ENCODE measurements around the gene PRDM15.
"Not testable (repeated sequence)": the region's sequence is repeated elsewhere in the genome, so short reads cannot be mapped to it uniquely, and the experiment has no call there.

The PRDM15 gene

DNA sequence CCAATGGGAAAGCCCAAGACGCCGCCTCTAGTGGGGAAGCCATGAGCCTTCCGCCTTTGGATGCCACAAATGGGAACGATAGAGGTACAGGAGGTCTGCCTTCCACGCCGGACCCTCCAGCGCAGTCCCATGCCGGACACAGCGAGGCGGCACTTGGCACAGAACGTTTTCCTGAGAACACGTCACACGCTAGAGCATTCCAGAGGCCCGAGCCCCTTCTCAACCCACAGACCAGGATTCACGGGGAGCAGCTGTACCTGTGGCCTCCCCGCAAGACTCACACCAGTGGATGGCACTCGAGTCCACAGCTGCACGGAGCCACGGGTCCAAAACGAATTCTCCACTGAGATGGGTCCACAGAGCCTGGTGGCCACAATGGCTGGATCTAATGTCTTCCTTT lies 80.8 kb downstream of the PRDM15 start:
- TF ChIP-seq PAX5 (IDR thresholded peaks at IDR 0.05; ENCODE audit: insufficient read depth, low read length, severe bottlenecking), result no peak
- no peak for TF ChIP-seq POLR2A (IDR thresholded peaks at IDR 0.05; ENCODE audit: low read depth, low read length)
- no peak for TF ChIP-seq SPI1 (IDR thresholded peaks at IDR 0.05; ENCODE audit: low read depth, low read length)
- TF ChIP-seq TAF1 (IDR thresholded peaks at IDR 0.05; ENCODE audit: low read depth, low read length), result no peak
- DNase-seq (ENCODE audit: insufficient read length, low spot score), result no peak
- no peak for FAIRE-seq

- TF ChIP-seq POU2F2 (IDR thresholded peaks at IDR 0.05; ENCODE audit: low read depth, low read length) (no peak), POLR2AphosphoS5 (IDR thresholded peaks at IDR 0.05; ENCODE audit: low read depth, low read length) (no peak), TAF1 (IDR thresholded peaks at IDR 0.05; ENCODE audit: low read depth, low read length) (no peak), PAX5 (IDR thresholded peaks at IDR 0.05; ENCODE audit: insufficient read depth, low read length, severe bottlenecking) (no peak), SPI1 (IDR thresholded peaks at IDR 0.05; ENCODE audit: low read depth, low read length) (no peak), POLR2A (IDR thresholded peaks at IDR 0.05; ENCODE audit: low read depth, low read length) (no peak)
- DNase-seq (ENCODE audit: insufficient read length, low spot score) (no peak), FAIRE-seq (no peak)
Measured at GRCh38 chr21:41796476-41797080, 82.6 kb downstream of the PRDM15 start.

- DNase-seq (ENCODE audit: insufficient read length, low spot score), result no peak
- TF ChIP-seq POLR2AphosphoS5 (IDR thresholded peaks at IDR 0.05; ENCODE audit: low read depth, low read length) (no peak), TAF1 (IDR thresholded peaks at IDR 0.05; ENCODE audit: low read depth, low read length) (no peak), POLR2A (IDR thresholded peaks at IDR 0.05; ENCODE audit: low read depth, low read length) (no peak), PAX5 (IDR thresholded peaks at IDR 0.05; ENCODE audit: insufficient read depth, low read length, severe bottlenecking) (no peak), SPI1 (IDR thresholded peaks at IDR 0.05; ENCODE audit: low read depth, low read length) (no peak), POU2F2 (IDR thresholded peaks at IDR 0.05; ENCODE audit: low read depth, low read length) (no peak)
- no peak for FAIRE-seq
Measured at GRCh38 chr21:41795726-41796125, 83.4 kb downstream of the PRDM15 start.

- no peak for DNase-seq (ENCODE audit: insufficient read length, low spot score)
- TF ChIP-seq TAF1 (IDR thresholded peaks at IDR 0.05; ENCODE audit: low read depth, low read length), result no peak
- TF ChIP-seq SPI1 (IDR thresholded peaks at IDR 0.05; ENCODE audit: low read depth, low read length), result no peak
- no peak for TF ChIP-seq POLR2AphosphoS5 (IDR thresholded peaks at IDR 0.05; ENCODE audit: low read depth, low read length)
- no peak for TF ChIP-seq POLR2A (IDR thresholded peaks at IDR 0.05; ENCODE audit: low read depth, low read length)
- no peak for FAIRE-seq
Measured at GRCh38 chr21:41794600-41794999, 84.5 kb downstream of the PRDM15 start.

GRCh38 chr21:41792711-41793110 lies 86.4 kb downstream of the PRDM15 start:
- DNase-seq (ENCODE audit: insufficient read length, low spot score), result no peak
- TF ChIP-seq POLR2A (IDR thresholded peaks at IDR 0.05; ENCODE audit: low read depth, low read length) (no peak), POU2F2 (IDR thresholded peaks at IDR 0.05; ENCODE audit: low read depth, low read length) (no peak), PAX5 (IDR thresholded peaks at IDR 0.05; ENCODE audit: insufficient read depth, low read length, severe bottlenecking) (no peak), POLR2AphosphoS5 (IDR thresholded peaks at IDR 0.05; ENCODE audit: low read depth, low read length) (no peak), TAF1 (IDR thresholded peaks at IDR 0.05; ENCODE audit: low read depth, low read length) (no peak), SPI1 (IDR thresholded peaks at IDR 0.05; ENCODE audit: low read depth, low read length) (no peak)
- FAIRE-seq, result no peak

DNA sequence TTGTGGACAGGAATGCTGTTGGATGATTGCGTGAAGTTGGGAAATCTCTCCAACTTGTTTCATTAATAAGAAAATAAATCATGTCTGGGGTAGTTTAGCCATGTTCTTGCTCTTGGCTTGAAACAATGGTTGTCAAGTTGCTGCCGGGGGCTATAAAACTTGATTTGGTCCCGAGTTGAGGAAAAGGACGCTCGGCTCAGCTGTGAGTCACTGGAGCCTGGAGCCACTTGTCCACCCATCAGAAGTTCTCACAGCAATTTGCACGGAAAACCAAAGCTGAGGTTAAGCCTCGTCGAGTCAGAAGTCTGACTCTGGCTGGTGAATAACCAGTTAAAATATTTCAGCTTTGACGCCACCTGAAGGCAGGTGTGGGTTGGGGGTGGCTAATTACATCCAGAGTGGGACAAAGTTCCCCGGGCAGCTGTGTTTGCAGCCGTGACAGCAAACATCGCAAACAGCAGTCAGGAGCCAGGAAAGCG lies 92.6 kb downstream of the PRDM15 start:
- DNase-seq (ENCODE audit: insufficient read length, low spot score) (no peak), FAIRE-seq (no peak)
- TF ChIP-seq SPI1 (IDR thresholded peaks at IDR 0.05; ENCODE audit: low read depth, low read length), result no peak
- TF ChIP-seq TAF1 (IDR thresholded peaks at IDR 0.05; ENCODE audit: low read depth, low read length), result no peak
- TF ChIP-seq POLR2AphosphoS5 (IDR thresholded peaks at IDR 0.05; ENCODE audit: low read depth, low read length), result no peak
- TF ChIP-seq PAX5 (IDR thresholded peaks at IDR 0.05; ENCODE audit: insufficient read depth, low read length, severe bottlenecking), result no peak
- TF ChIP-seq POLR2A (IDR thresholded peaks at IDR 0.05; ENCODE audit: low read depth, low read length), result no peak
- no peak for TF ChIP-seq POU2F2 (IDR thresholded peaks at IDR 0.05; ENCODE audit: low read depth, low read length)

GRCh38 chr21:41785262-41785661 lies 93.9 kb downstream of the PRDM15 start:
- not testable (repeated sequence) for FAIRE-seq; DNase-seq (ENCODE audit: insufficient read length, low spot score)

GRCh38 chr21:41784456-41785102 lies 94.6 kb downstream of the PRDM15 start:
- TF ChIP-seq PAX5 (IDR thresholded peaks at IDR 0.05; ENCODE audit: insufficient read depth, low read length, severe bottlenecking), result no peak
- TF ChIP-seq POLR2A (IDR thresholded peaks at IDR 0.05; ENCODE audit: low read depth, low read length), result no peak
- TF ChIP-seq POU2F2 (IDR thresholded peaks at IDR 0.05; ENCODE audit: low read depth, low read length), result no peak
- TF ChIP-seq TAF1 (IDR thresholded peaks at IDR 0.05; ENCODE audit: low read depth, low read length), result no peak
- TF ChIP-seq POLR2AphosphoS5 (IDR thresholded peaks at IDR 0.05; ENCODE audit: low read depth, low read length), result no peak
- no peak for TF ChIP-seq SPI1 (IDR thresholded peaks at IDR 0.05; ENCODE audit: low read depth, low read length)
- DNase-seq (ENCODE audit: insufficient read length, low spot score) (no peak), FAIRE-seq (no peak)

GRCh38 chr21:41783476-41784180 lies 95.5 kb downstream of the PRDM15 start:
- no peak for DNase-seq (ENCODE audit: insufficient read length, low spot score)
- peak; percentile 35 for FAIRE-seq
- no peak for TF ChIP-seq PAX5 (IDR thresholded peaks at IDR 0.05; ENCODE audit: insufficient read depth, low read length, severe bottlenecking)
- TF ChIP-seq POLR2A (IDR thresholded peaks at IDR 0.05; ENCODE audit: low read depth, low read length), result no peak
- TF ChIP-seq POU2F2 (IDR thresholded peaks at IDR 0.05; ENCODE audit: low read depth, low read length), result no peak
- TF ChIP-seq POLR2AphosphoS5 (IDR thresholded peaks at IDR 0.05; ENCODE audit: low read depth, low read length), result no peak
- TF ChIP-seq SPI1 (IDR thresholded peaks at IDR 0.05; ENCODE audit: low read depth, low read length), result no peak
- no peak for TF ChIP-seq TAF1 (IDR thresholded peaks at IDR 0.05; ENCODE audit: low read depth, low read length)

Measured in GM12891 (cell line).